HG03354 (cell line): ENCODE results near the gene SCRN3.
"Not testable (repeated sequence)": the region's sequence is repeated elsewhere in the genome, so short reads cannot be mapped to it uniquely, and the experiment has no call there.

Source experiments
- ATAC-seq: cut with Tn5 transposase; IDR thresholded peaks from one replicate; pipeline ENCODE4 v1.9.1; 2021; ENCODE audit warnings: mild to moderate bottlenecking; ENCODE audit not compliant: unreplicated experiment, poor library complexity, severe bottlenecking

Gene SCRN3

DNA sequence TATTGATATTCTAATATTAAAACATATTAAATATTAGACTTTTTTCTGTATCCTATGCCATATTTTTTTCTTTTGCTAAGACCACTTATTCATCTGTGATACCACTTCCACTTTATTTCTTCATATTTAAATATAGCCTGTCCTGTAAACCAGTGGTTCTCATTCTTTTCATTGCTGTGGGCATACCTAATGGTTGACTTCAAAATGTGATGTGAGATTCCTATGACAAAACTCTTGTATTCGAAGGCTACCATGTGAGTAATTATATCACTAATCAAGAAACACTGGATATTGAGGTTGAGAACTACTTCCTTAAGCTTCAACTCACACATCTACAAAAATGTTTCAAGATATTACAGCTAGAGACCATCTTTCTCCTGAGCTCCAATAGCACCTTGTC, 3.6 kb downstream of the SCRN3 start:
- no peak for ATAC-seq

- no peak for ATAC-seq
These were observed 5.3 kb downstream of the SCRN3 start for GRCh38 chr2:174400853-174401252.

- ATAC-seq: no peak
These were observed 8.1 kb downstream of the SCRN3 start for GRCh38 chr2:174403628-174404027.

DNA sequence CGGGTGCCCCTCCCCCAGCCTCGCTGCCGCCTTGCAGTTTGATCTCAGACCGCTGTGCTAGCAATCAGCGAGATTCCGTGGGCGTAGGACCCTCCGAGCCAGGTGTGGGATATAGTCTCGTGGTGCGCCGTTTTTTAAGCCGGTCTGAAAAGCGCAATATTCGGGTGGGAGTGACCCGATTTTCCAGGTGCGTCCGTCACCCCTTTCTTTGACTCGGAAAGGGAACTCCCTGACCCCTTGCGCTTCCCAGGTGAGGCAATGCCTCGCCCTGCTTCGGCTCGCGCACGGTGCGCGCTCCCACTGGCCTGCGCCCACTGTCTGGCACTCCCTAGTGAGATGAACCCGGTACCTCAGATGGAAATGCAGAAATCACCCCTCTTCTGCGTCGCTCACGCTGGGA, 14.5 kb downstream of the SCRN3 start:
- not testable (repeated sequence) for ATAC-seq

DNA sequence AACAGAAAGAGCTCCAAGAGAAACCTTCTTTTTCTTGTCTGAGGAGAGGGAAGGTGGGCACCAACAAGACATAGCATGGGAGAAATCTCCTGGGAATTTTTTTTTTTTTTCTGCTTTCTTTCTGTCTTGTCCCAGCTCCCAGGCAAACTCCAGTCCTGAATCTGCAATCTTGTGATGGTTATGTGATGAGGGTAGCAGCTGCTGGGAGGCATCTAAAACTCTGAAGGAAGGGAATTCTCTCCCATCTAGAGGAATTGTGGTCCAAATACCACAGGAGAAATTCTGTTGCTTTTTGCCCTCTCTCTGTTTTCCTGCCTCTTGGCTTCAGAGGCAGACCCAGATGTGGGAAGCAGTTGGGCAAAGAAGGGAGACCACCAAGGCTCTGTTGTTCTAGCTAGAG, 16.7 kb downstream of the SCRN3 start:
- ATAC-seq: no peak

DNA sequence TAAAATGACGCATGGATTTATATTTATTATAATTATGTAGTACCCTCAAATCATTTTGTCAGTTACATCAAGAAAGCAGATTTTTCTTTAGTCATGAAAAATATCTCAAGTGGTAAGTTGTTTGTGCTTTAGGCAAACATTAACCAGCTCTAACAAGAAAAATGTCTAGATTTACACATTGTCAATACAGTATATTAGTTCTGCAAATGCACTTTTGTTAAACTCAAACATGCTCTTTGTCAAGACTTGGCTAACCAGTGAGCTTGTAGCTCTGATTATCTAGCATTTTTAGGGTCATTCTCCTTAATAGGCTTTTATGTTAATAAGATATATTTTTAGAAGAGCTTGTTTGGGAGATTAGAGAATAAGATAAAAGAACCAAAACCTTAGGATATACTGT, 32.7 kb downstream of the SCRN3 start:
- no peak for ATAC-seq

GRCh38 chr2:174430066-174430465, 34.5 kb downstream of the SCRN3 start:
- no peak for ATAC-seq

- ATAC-seq: no peak
These were observed 36.4 kb downstream of the SCRN3 start for GRCh38 chr2:174431902-174432301.

DNA sequence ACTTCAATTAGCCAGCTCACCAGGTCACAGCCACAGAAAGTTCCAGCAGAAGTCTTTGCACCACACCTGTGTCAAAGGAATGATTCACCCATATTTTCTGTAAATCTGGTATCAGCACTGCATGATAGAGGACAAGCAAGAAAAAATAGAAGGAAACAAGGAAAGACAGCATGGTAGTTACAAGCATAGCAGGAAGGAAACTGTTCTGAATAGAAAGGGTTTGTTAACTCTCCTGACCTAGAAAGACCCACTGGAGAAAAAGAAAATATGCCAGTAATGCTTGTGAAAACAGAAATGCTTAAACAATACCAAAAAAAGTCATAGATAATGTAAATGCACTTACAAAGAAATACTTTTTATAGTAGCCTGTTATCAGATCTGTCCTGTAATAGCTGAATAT, 40.8 kb downstream of the SCRN3 start:
- no peak for ATAC-seq

- ATAC-seq: no peak
These were observed 42.8 kb downstream of the SCRN3 start for GRCh38 chr2:174438146-174438886.

- no peak for ATAC-seq
These were observed 43.8 kb downstream of the SCRN3 start for GRCh38 chr2:174439323-174439722.

DNA sequence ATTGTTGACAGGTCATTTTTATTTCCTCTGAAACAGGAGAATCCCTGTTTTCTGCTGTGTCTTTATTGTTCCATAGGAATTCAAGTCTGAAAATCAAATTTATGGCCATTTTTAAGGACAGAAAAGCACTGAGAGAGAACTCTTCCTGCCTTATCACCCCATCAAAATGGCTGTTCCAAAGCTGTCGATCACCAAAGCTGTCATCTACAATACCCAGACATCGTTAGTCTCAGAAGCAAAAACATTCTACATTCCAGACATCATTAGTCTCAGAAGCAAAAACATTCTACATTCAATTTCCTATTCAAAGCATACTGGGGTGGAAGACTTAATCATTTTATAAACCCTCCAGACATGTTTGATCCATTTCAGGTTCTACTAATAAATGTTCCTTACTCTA, 44.4 kb downstream of the SCRN3 start:
- ATAC-seq: no peak

GRCh38 chr2:174442546-174443510, 47.3 kb downstream of the SCRN3 start:
- ATAC-seq: no peak

GRCh38 chr2:174444761-174445160, 49.2 kb downstream of the SCRN3 start:
- no peak for ATAC-seq

- no peak for ATAC-seq
These were observed 49.7 kb downstream of the SCRN3 start for GRCh38 chr2:174445248-174445647.

DNA sequence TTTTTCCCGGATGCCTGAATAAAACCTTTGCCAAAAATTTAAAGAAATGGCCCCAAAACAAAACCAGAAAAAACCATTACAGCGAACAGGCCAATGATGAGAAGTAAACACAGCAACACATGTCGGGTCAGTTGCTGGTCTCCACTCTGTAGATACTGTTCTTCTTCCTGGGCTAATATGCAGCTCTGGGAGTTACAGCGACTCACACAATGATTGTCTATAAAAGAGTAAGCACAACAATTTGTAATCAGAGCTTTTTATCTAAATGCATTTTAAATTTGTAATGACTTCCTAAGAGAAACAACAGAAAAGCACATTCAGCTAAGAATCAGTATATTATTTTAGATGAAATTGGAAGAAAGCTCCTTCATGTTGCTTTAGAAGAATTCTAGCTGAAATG, 51.0 kb downstream of the SCRN3 start:
- ATAC-seq: no peak

- no peak for ATAC-seq
These were observed 53.5 kb downstream of the SCRN3 start for GRCh38 chr2:174449033-174449432.

DNA sequence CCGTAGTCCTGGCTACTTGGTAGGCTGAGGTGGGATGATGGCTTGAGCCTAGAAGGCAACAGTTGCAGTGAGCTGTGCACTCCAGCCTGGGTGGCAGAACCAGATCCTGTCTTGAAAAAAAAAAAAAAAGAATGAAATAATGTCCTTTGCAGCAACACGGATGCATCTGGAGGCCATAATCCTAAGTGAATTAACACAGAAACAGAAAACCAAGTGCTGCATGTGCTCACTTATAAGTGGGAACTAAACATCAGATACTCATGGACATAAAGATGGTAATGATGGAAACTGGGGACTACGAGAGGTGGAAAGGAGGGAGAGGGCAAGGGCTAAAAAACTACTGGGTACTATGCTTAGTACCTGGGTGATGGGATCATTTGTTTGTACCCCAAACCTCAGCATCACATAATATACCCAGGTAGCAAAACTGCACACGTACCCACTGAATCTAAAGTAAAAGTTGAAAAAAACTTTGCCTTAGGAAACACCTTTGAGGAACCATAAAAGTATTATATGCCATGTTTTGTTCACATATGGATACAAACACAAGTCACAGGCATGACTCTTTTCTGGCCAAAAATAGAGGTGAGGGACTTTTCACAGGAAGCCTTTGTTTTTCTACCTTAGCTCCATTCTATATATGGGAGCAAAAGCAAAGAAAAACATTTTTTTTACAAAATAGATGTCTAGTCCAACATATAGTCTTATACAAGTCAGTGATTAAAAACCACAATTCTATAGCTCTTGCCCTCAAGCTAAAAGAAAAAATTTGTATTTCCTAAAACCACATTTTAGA, 54.7 kb downstream of the SCRN3 start:
- no peak for ATAC-seq

DNA sequence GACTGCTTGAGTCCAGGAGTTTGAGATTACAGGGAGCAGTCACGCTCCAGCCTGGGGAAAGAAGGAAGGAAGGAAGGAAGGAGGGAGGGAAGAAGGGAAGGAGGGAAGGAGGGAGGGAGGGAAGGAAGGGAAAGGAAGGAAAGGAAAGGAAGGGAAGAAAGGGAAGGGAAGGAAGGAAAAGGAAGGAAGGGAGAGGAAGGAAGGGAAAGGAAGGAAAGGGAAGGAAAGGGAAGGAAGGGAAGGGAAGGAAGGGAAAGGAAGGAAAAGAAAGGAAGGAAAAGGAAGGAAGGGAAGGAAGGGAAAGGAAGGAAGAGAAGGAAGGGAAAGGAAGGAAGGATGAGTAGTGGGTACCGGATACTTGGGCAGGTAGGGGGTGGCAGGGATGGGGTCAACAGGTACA, 59.0 kb downstream of the SCRN3 start:
- no peak for ATAC-seq

DNA sequence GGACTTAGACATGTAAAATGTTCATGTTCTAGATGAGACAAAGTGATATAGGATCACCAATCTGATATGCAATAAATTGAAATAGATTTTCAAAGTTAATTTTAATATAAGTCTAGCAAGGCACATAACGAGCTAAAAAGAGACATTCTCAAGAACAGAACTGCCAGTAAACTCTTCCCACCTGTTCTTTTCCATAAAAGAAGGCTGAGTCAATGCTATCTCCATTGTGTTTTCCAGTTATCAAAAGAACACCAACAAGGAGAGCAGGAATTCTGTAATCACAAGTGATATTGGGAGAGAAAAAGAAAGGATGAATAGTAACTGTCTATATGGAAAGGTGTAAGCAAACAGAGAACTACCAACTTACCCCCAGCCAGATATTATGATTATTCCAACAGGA, 65.7 kb downstream of the SCRN3 start:
- ATAC-seq: no peak
